ENCODE measurements around the gene ZBTB8B. TPM values are rescaled to one million over a fixed set of nuclear protein-coding genes. Genes with fewer than 3 reads are reported as not detected.
"Not testable (repeated sequence)": the region's sequence is repeated elsewhere in the genome, so short reads cannot be mapped to it uniquely, and the experiment has no call there.

Gene ZBTB8B
- polyA plus RNA-seq, 1 of the 3 experiments (the other 2 are of a cell fraction) = 0.08 TPM

GRCh38 chr1:32438136-32438535 lies 26.7 kb upstream of the ZBTB8B start:
- H3K36me3 ChIP-seq (replicated peaks in 1 of 2; ENCODE audit: control insufficient read depth in 1 of 2, insufficient read depth in 2 of 2, low read length in 1 of 2) = no peaks in the 10 kb centered on the region
- H3K27ac ChIP-seq (ENCODE audit: low read depth in 2 of 2, low read length in 1 of 2) = no peak overlapping the region
- H3K4me3 ChIP-seq (ENCODE audit: low read depth in 2 of 2, low read length in 1 of 2) = no peak overlapping the region
- ChIA-PET CTCF (interaction anchor here (1.8 kb wide), 1 partner anchor 10 kb away, joined by 6 read pairs; no protein-coding TSS in a partner anchor), POLR2A (interaction anchor here (0.6 kb wide), 1 partner anchor 52 kb away, joined by 5 read pairs; no protein-coding TSS in a partner anchor)
- H4K20me1 ChIP-seq (ENCODE audit: insufficient read depth) = no peaks in the 10 kb centered on the region
- TF ChIP-seq JUND (IDR thresholded peaks at IDR 0.05) = no peak
- no peak for TF ChIP-seq ELF1 (IDR thresholded peaks at IDR 0.05)
- TF ChIP-seq NFIC (IDR thresholded peaks at IDR 0.05; ENCODE audit: borderline replicate concordance) = no peak
- no peak for TF ChIP-seq MXI1 (IDR thresholded peaks at IDR 0.05; ENCODE audit: low read depth, low read length)
- TF ChIP-seq GABPA (IDR thresholded peaks at IDR 0.05; ENCODE audit: low read depth) = no peak
- TF ChIP-seq POLR2AphosphoS5 (IDR thresholded peaks at IDR 0.05; ENCODE audit: low read depth, low read length) = no peak
- no peak for TF ChIP-seq FOXM1 (IDR thresholded peaks at IDR 0.05; ENCODE audit: low read depth)
- TF ChIP-seq SIN3A (IDR thresholded peaks at IDR 0.05; ENCODE audit: borderline replicate concordance, low read depth, low read length) = no peak
- TF ChIP-seq TEAD4 (IDR thresholded peaks at IDR 0.05; ENCODE audit: borderline replicate concordance, insufficient read depth) = no peak
- no peaks in the 10 kb centered on the region for H3F3A ChIP-seq (replicated peaks; ENCODE audit: insufficient read depth)
- H2AFZ ChIP-seq (ENCODE audit: low read depth) = no peak overlapping the region
- 10% methylated on average over 1 of the region's 1 CpG for WGBS (ENCODE audit: low lambda C conversion rate)
- H3K79me2 ChIP-seq (ENCODE audit: insufficient read depth) = no peaks in the 10 kb centered on the region
- H3K4me1 ChIP-seq (ENCODE audit: control insufficient read depth in 1 of 2, insufficient read depth in 2 of 2, low read depth in 1 of 2, low read length in 1 of 2) = no peaks in the 10 kb centered on the region
- H3K9ac ChIP-seq = no peak overlapping the region
- H3K27me3 ChIP-seq (ENCODE audit: insufficient read depth) = no peaks in the 10 kb centered on the region; the same call in 1 of the 2 replicates
- H3K9me2 ChIP-seq = no peaks in the 10 kb centered on the region
- no peaks in the 10 kb centered on the region for H3K9me3 ChIP-seq
- DNase-seq = no peak
- no peak overlapping the region for H3K4me2 ChIP-seq

- not testable (repeated sequence) for H3K27me3 ChIP-seq (ENCODE audit: insufficient read depth); H4K20me1 ChIP-seq (ENCODE audit: insufficient read depth); H2AFZ ChIP-seq (ENCODE audit: low read depth); H3K4me3 ChIP-seq (ENCODE audit: low read depth in 2 of 2, low read length in 1 of 2); H3K27ac ChIP-seq (ENCODE audit: low read depth in 2 of 2, low read length in 1 of 2); H3K79me2 ChIP-seq (ENCODE audit: insufficient read depth); H3K9ac ChIP-seq; H3F3A ChIP-seq (replicated peaks; ENCODE audit: insufficient read depth); H3K4me2 ChIP-seq; H3K9me3 ChIP-seq; H3K36me3 ChIP-seq (replicated peaks in 1 of 2; ENCODE audit: control insufficient read depth in 1 of 2, insufficient read depth in 2 of 2, low read length in 1 of 2); H3K9me2 ChIP-seq; DNase-seq; H3K4me1 ChIP-seq (ENCODE audit: control insufficient read depth in 1 of 2, insufficient read depth in 2 of 2, low read depth in 1 of 2, low read length in 1 of 2)
- ChIA-PET CTCF (interaction anchor here (1.8 kb wide), 1 partner anchor 10 kb away, joined by 6 read pairs; no protein-coding TSS in a partner anchor), POLR2A (interaction anchor here (0.6 kb wide), 2 partner anchors 26 to 52 kb away, joined by 5 read pairs; partner anchors contain the start of gene ZBTB8B)
- WGBS (ENCODE audit: low lambda C conversion rate) = 19% methylated on average over 4 of the region's 4 CpGs
Measured at GRCh38 chr1:32438777-32439176, 26.1 kb upstream of the ZBTB8B start.

DNA sequence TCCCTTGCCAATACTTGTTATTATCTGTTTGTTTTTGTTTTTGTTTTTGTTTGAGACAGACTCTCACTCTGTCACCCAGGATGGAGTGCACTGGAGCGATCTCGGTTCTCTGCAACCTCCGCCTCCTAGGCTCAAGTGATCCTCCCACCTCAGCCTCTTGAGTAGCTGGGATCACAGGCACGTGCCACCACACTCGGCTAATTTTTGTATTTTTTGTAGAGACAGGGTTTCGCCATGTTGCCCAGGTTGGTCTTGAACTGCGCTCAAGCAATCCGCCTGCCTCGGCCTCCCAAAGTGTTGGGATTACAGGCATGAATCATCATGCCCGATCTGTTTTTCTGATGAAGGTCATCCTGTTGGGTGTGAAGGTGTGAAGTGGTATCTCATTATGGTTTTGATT lies 23.4 kb upstream of the ZBTB8B start:
- H3F3A ChIP-seq (replicated peaks; ENCODE audit: insufficient read depth); POLR2A ChIA-PET; H3K9ac ChIP-seq; H3K9me3 ChIP-seq; H3K4me2 ChIP-seq; H2AFZ ChIP-seq (ENCODE audit: low read depth); H3K27ac ChIP-seq (ENCODE audit: low read depth in 2 of 2, low read length in 1 of 2); H3K4me1 ChIP-seq (ENCODE audit: control insufficient read depth in 1 of 2, insufficient read depth in 2 of 2, low read depth in 1 of 2, low read length in 1 of 2); H3K9me2 ChIP-seq; H3K4me3 ChIP-seq (ENCODE audit: low read depth in 2 of 2, low read length in 1 of 2); DNase-seq; H3K79me2 ChIP-seq (ENCODE audit: insufficient read depth); H3K27me3 ChIP-seq (ENCODE audit: insufficient read depth); H3K36me3 ChIP-seq (replicated peaks in 1 of 2; ENCODE audit: control insufficient read depth in 1 of 2, insufficient read depth in 2 of 2, low read length in 1 of 2); H4K20me1 ChIP-seq (ENCODE audit: insufficient read depth); CTCF ChIA-PET: not testable (repeated sequence)
- WGBS (ENCODE audit: low lambda C conversion rate) = 77% methylated on average over 10 of the region's 10 CpGs
